Esophagus squamous epithelium (tissue), 4 donors: ENCODE results near the gene YAE1.

ENCODE experiments used
- CTCF ChIP-seq, 6 experiments: fragments of 450-650 bp in 4 of 6; fragments of 200-600 bp in 2 of 6; sonication (generic) in 2 of 6; IDR thresholded peaks; one replicate each; pipeline ENCODE4 v1.5.1; 2016 to 2019; ENCODE audit warnings: antibody characterized with exemption in 6 of 6, mild to moderate bottlenecking in 4 of 6, moderate library complexity in 4 of 6
- POLR2A ChIP-seq, 4 donors: fragments of 450-650 bp; IDR thresholded peaks; one replicate each; pipeline ENCODE4 v1.6.1; 2017; ENCODE audit warnings: antibody characterized with exemption in 4 of 4, mild to moderate bottlenecking in 4 of 4, moderate library complexity in 3 of 4

- TF ChIP-seq POLR2A (IDR thresholded peaks at IDR 0.05) (no peak), CTCF (IDR thresholded peaks at IDR 0.05) (no peak)
Measured at GRCh38 chr7:39541511-39541910, 24.7 kb upstream of the YAE1 start.
